SK-N-SH (cell line): ENCODE measurements around the gene GORASP1. TPM values are rescaled to one million over a fixed set of nuclear protein-coding genes. Genes with fewer than 3 reads are reported as not detected.

Source experiments
- CTCF ChIA-PET: fragments of 300-600, 350-600 bp; formaldehyde crosslinking; extraction: SDS; loops from one replicate; lab custom pipeline; 2021; lab: Yijun Ruan, JAX
- POLR2A ChIA-PET: fragments of 350-600 bp; sonication (Branson Sonifier 250); formaldehyde crosslinking; extraction: SDS; loops from one replicate; lab custom pipeline; 2020; ENCODE audit warnings: antibody characterized with exemption, inconsistent platforms; lab: Yijun Ruan, JAX
- DNase-seq: peaks from one replicate; pipeline ENCODE4 v3.0.0; 2012
- H2AFZ ChIP-seq: fragments of 200-600 bp; sonication (generic); 2 replicates; pipeline ENCODE4 v1.8.1; 2016; ENCODE audit warnings: antibody characterized with exemption, mild to moderate bottlenecking, low read depth
- H3F3A ChIP-seq: fragments of 200-600 bp; sonication (generic); replicated peaks from 2 replicates; pipeline ENCODE3; 2016; ENCODE audit warnings: antibody characterized with exemption, mild to moderate bottlenecking; ENCODE audit not compliant: insufficient read depth
- H3K27ac ChIP-seq, 2 experiments: fragments of 200-500 bp in 1 of 2; fragments of 200-600 bp in 1 of 2; sonication (Bioruptor generic) in 1 of 2; sonication (generic), shearing (Covaris generic) in 1 of 2; 2 replicates each; pipeline versions ENCODE4 v1.5.1 to v1.6.1; 2014 to 2016; ENCODE audit warnings: low read depth in 2 of 2, inconsistent platforms in 1 of 2, low read length in 1 of 2, mild to moderate bottlenecking in 1 of 2, mixed read lengths in 1 of 2
- H3K27me3 ChIP-seq: fragments of 200-600 bp; sonication (generic), shearing (Covaris generic); 2 replicates; pipeline ENCODE4 v1.6.1; 2016; ENCODE audit warnings: mixed run types; ENCODE audit not compliant: insufficient read depth
- H3K36me3 ChIP-seq, 2 experiments: fragments of 200-500 bp in 1 of 2; fragments of 200-600 bp in 1 of 2; sonication (Bioruptor generic) in 1 of 2; sonication (generic) in 1 of 2; replicated peaks in 1 of 2; 2 replicates each; pipeline versions ENCODE3 to v1.5.1; 2014 to 2016; ENCODE audit warnings: low read length in 1 of 2, mild to moderate bottlenecking in 1 of 2; ENCODE audit not compliant: insufficient read depth in 2 of 2, control insufficient read depth in 1 of 2
- H3K4me1 ChIP-seq, 2 experiments: fragments of 200-500 bp in 1 of 2; fragments of 200-600 bp in 1 of 2; sonication (Bioruptor generic) in 1 of 2; sonication (generic), shearing (Covaris generic) in 1 of 2; 2 replicates each; pipeline versions ENCODE4 v1.5.1 to v1.6.1; 2014 to 2016; ENCODE audit warnings: low read depth in 1 of 2, low read length in 1 of 2, mixed run types in 1 of 2; ENCODE audit not compliant: insufficient read depth in 2 of 2, control insufficient read depth in 1 of 2
- H3K4me2 ChIP-seq: fragments of 200-600 bp; sonication (generic), shearing (Covaris generic); 2 replicates; pipeline ENCODE4 v1.6.1; 2017; ENCODE audit warnings: mixed run types
- H3K4me3 ChIP-seq, 2 experiments: fragments of 200-500 bp in 1 of 2; fragments of 200-600 bp in 1 of 2; sonication (Bioruptor generic) in 1 of 2; sonication (generic), shearing (Covaris generic) in 1 of 2; 2 replicates each; pipeline versions ENCODE4 v1.5.1 to v1.8.1; 2014 to 2016; ENCODE audit warnings: low read depth in 2 of 2, inconsistent platforms in 1 of 2, low read length in 1 of 2, mild to moderate bottlenecking in 1 of 2, mixed read lengths in 1 of 2, moderate library complexity in 1 of 2
- H3K79me2 ChIP-seq: fragments of 200-600 bp; sonication (generic); 2 replicates; pipeline ENCODE4 v1.8.1; 2017; ENCODE audit warnings: mild to moderate bottlenecking; ENCODE audit not compliant: insufficient read depth
- H3K9ac ChIP-seq: fragments of 200-600 bp; sonication (generic); 2 replicates; pipeline ENCODE4 v1.6.1; 2017; ENCODE audit warnings: mixed run types
- H3K9me2 ChIP-seq: fragments of 200-600 bp; sonication (generic); 2 replicates; pipeline ENCODE4 v1.6.1; 2017; ENCODE audit warnings: mixed run types
- H3K9me3 ChIP-seq: fragments of 200-600 bp; sonication (generic); 2 replicates; pipeline ENCODE4 v1.6.1; 2017; ENCODE audit warnings: mixed run types, mild to moderate bottlenecking, moderate library complexity
- H4K20me1 ChIP-seq: fragments of 200-600 bp; sonication (generic); 2 replicates; pipeline ENCODE4 v1.6.1; 2017; ENCODE audit warnings: mild to moderate bottlenecking, mixed run types; ENCODE audit not compliant: insufficient read depth
- ELF1 ChIP-seq: IDR thresholded peaks from 2 replicates; pipeline ENCODE4 v1.4.0; 2012
- EZH2phosphoT487 ChIP-seq: fragments of 200-600 bp; sonication (generic); IDR thresholded peaks from 2 replicates; pipeline ENCODE4 v1.6.1; 2017; ENCODE audit warnings: low read depth, mixed run types, mild to moderate bottlenecking, antibody characterized with exemption, moderate library complexity, borderline replicate concordance
- FOSL2 ChIP-seq: IDR thresholded peaks from 2 replicates; pipeline ENCODE4 v1.4.0; 2012; ENCODE audit warnings: low read depth, mild to moderate bottlenecking, moderate library complexity, borderline replicate concordance
- FOXJ3 ChIP-seq: sonication (generic); formaldehyde crosslinking; IDR thresholded peaks from 2 replicates; pipeline ENCODE4 v1.5.1; 2020; ENCODE audit warnings: mild to moderate bottlenecking, missing genetic modification reagents
- FOXM1 ChIP-seq: IDR thresholded peaks from 2 replicates; pipeline ENCODE4 v1.4.0; 2012; ENCODE audit warnings: low read depth, mild to moderate bottlenecking
- GABPA ChIP-seq: IDR thresholded peaks from 2 replicates; pipeline ENCODE4 v1.4.0; 2012; ENCODE audit warnings: low read depth, mild to moderate bottlenecking
- GATA2 ChIP-seq: sonication (generic); formaldehyde crosslinking; IDR thresholded peaks from 2 replicates; pipeline ENCODE4 v1.5.0; 2020; ENCODE audit warnings: mild to moderate bottlenecking, missing genetic modification reagents
- IRF3 ChIP-seq: fragments of 150-350 bp; IDR thresholded peaks from 2 replicates; pipeline ENCODE4 v1.6.1; 2016; ENCODE audit warnings: mild to moderate bottlenecking, low read depth, low read length
- JUND ChIP-seq: IDR thresholded peaks from 2 replicates; pipeline ENCODE4 v1.4.0; 2012
- MXI1 ChIP-seq: IDR thresholded peaks from 2 replicates; pipeline ENCODE4 v1.6.1; 2012; ENCODE audit warnings: mild to moderate bottlenecking, low read depth, low read length, improper control_type of control experiment
- NFIC ChIP-seq: IDR thresholded peaks from 2 replicates; pipeline ENCODE4 v1.4.0; 2012; ENCODE audit warnings: borderline replicate concordance
- NRF1 ChIP-seq: IDR thresholded peaks from 2 replicates; pipeline ENCODE4 v1.6.1; 2012; ENCODE audit warnings: low read depth, mild to moderate bottlenecking, low read length
- RCOR1 ChIP-seq: fragments of 150-350 bp; IDR thresholded peaks from 2 replicates; pipeline ENCODE4 v1.6.1; 2017; ENCODE audit warnings: antibody characterized with exemption, low read length
- RFX5 ChIP-seq: IDR thresholded peaks from 2 replicates; pipeline ENCODE4 v1.6.1; 2012; ENCODE audit warnings: mild to moderate bottlenecking, improper control_type of control experiment, low read length
- RXRA ChIP-seq: IDR thresholded peaks from 2 replicates; pipeline ENCODE4 v1.4.0; 2012; ENCODE audit warnings: low read depth, mild to moderate bottlenecking, borderline replicate concordance
- SIN3A ChIP-seq: IDR thresholded peaks from 2 replicates; pipeline ENCODE4 v1.6.1; 2012; ENCODE audit warnings: low read depth, mild to moderate bottlenecking, low read length, moderate library complexity, borderline replicate concordance
- TAF1 ChIP-seq: IDR thresholded peaks from 2 replicates; pipeline ENCODE4 v1.6.1; 2012; ENCODE audit warnings: low read depth, mild to moderate bottlenecking, low read length, moderate library complexity, borderline replicate concordance
- TCF12 ChIP-seq: IDR thresholded peaks from 2 replicates; pipeline ENCODE4 v1.4.0; 2012
- TEAD4 ChIP-seq: IDR thresholded peaks from 2 replicates; pipeline ENCODE4 v1.4.0; 2012; ENCODE audit warnings: mild to moderate bottlenecking, borderline replicate concordance; ENCODE audit not compliant: insufficient read depth
- USF2 ChIP-seq: fragments of 150-350 bp; IDR thresholded peaks from 2 replicates; pipeline ENCODE4 v1.6.1; 2017; ENCODE audit warnings: antibody characterized with exemption, low read length, low read depth, borderline replicate concordance
- WGBS: methylation state at CpG from one replicate; pipeline ENCODE4 v1.1.6; 2017; ENCODE audit warnings: low lambda C conversion rate; 5-methylcytosine and 5-hydroxymethylcytosine counted together
- polyA plus RNA-seq, 3 experiments: library from polyadenylated mRNA; depleted of rRNA; stranded (reverse); fragments of >200 nt; gene quantifications; 2 replicates each; pipeline ENCODE4 v1.2.3, GENCODE V29; 2012
- TF ChIP-seq, protein P1 (sequence below): IDR thresholded peaks from 2 replicates; pipeline ENCODE4 v1.4.0; 2012; ENCODE audit warnings: low read depth, borderline replicate concordance

The GORASP1 gene
- polyA plus RNA-seq, 1 of the 3 experiments (the other 2 are of a cell fraction), result 44.3 TPM

DNA sequence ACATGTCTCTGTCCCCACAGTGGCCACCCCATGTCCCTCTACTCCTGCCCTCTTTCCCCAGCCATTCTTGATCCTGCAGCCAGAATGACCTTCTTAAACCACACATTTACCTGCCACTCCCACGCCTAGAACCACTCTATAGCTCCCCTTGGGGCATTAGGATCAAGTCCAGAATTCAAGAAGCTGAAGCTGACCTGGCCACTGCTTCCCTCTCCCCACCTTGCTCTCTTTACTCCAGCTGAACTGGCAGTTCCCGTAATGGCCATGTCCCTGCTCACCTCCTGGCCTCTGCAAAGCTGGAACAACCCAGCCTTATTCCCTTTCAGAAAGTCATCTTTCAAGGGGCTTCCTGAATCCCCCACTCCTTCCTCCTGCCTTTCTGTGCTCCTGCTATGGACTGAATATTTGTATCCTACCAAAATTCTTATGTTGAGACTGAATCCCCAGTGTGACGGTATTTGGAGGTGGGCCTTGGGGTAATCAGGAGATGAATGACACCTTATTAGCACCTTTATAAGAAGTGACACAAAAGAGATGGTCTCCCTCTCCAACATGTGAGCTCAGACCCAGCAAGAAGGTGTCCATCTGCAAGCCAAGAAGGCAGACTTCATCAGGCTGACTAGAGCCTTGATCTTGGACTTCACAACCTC, 42.2 kb upstream of the GORASP1 start:
- H3K36me3 ChIP-seq, result peaks cover 12 to 16% of the 10 kb centered on the region in 2 experiments
- peaks cover 80% of the 10 kb centered on the region for H3K79me2 ChIP-seq
- ChIA-PET CTCF (interaction anchor here (1.2 to 2.5 kb wide), 5 partner anchors 8 to 143 kb away, joined by 3 to 8 read pairs (median 6); no protein-coding TSS in a partner anchor), POLR2A (interaction anchor here (1.6 kb wide), 1 partner anchor 28 kb away, joined by 3 read pairs; no protein-coding TSS in a partner anchor)
- no peak for DNase-seq
- no peaks in the 10 kb centered on the region for H3K9me3 ChIP-seq
- peaks cover 43 to 74% of the 10 kb centered on the region in 2 experiments for H3K4me1 ChIP-seq
- H4K20me1 ChIP-seq, result peaks cover 36% of the 10 kb centered on the region
- peak overlapping the region; percentile 90 to 100 for H3K27ac ChIP-seq
- no peak overlapping the region for H2AFZ ChIP-seq
- peaks cover 58% of the 10 kb centered on the region for H3F3A ChIP-seq
- peak overlapping the region; percentile 97 for H3K4me2 ChIP-seq
- WGBS, result 84% methylated on average over 3 of the region's 3 CpGs
- TF ChIP-seq FOXM1, result no peak
- no peak for TF ChIP-seq TEAD4
- no peak for TF ChIP-seq SIN3A
- TF ChIP-seq RFX5, result no peak
- no peak for TF ChIP-seq NFIC
- TF ChIP-seq, protein P1, sequence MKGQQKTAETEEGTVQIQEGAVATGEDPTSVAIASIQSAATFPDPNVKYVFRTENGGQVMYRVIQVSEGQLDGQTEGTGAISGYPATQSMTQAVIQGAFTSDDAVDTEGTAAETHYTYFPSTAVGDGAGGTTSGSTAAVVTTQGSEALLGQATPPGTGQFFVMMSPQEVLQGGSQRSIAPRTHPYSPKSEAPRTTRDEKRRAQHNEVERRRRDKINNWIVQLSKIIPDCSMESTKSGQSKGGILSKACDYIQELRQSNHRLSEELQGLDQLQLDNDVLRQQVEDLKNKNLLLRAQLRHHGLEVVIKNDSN, result no peak
- TF ChIP-seq GABPA, result no peak
- no peak for TF ChIP-seq NRF1
- no peak for TF ChIP-seq ELF1
- no peak for TF ChIP-seq USF2
- TF ChIP-seq, all 33 proteins: peak for 0
- H3K9me2 ChIP-seq, result no peaks in the 10 kb centered on the region
- H3K9ac ChIP-seq, result peak overlapping the region; percentile 96; the same call in 1 of the 2 replicates
- no peaks in the 10 kb centered on the region for H3K27me3 ChIP-seq
- peak overlapping the region in 1 of 2 experiments; percentile 82; a peak in 1 of 4 replicates for H3K4me3 ChIP-seq

GRCh38 chr3:39149059-39149455, 41.6 kb upstream of the GORASP1 start:
- ChIA-PET CTCF (interaction anchor here (1.2 to 2.5 kb wide), 3 partner anchors 13 to 143 kb away, joined by 3 to 6 read pairs (median 4); no protein-coding TSS in a partner anchor), POLR2A (interaction anchor here (1.6 kb wide), 1 partner anchor 29 kb away, joined by 3 read pairs; no protein-coding TSS in a partner anchor)
- DNase-seq, result no peak
- H3K4me2 ChIP-seq, result peak overlapping the region; percentile 97; the same call in 1 of the 2 replicates
- 71% methylated on average over 4 of the region's 4 CpGs for WGBS
- peak overlapping the region; percentile 90 to 100 for H3K27ac ChIP-seq
- peaks cover 54% of the 10 kb centered on the region for H3F3A ChIP-seq
- peaks cover 86% of the 10 kb centered on the region for H3K79me2 ChIP-seq
- no peak overlapping the region for H3K4me3 ChIP-seq
- no peak overlapping the region for H2AFZ ChIP-seq
- peak overlapping the region; percentile 49; the same call in 1 of the 2 replicates for H3K9ac ChIP-seq
- H3K27me3 ChIP-seq, result no peaks in the 10 kb centered on the region
- H3K4me1 ChIP-seq, result peaks cover 43 to 80% of the 10 kb centered on the region in 2 experiments
- H4K20me1 ChIP-seq, result peaks cover 38% of the 10 kb centered on the region
- TF ChIP-seq TCF12 (no peak), SIN3A (no peak), JUND (no peak), RXRA (no peak), TAF1 (no peak), TEAD4 (no peak), EZH2phosphoT487 (no peak), GABPA (no peak), IRF3 (no peak), NRF1 (no peak), RCOR1 (no peak), MXI1 (no peak), FOSL2 (no peak), GATA2 (no peak), FOXJ3 (CRISPR knock-in tag) (no peak), USF2 (no peak)
- H3K9me3 ChIP-seq, result no peaks in the 10 kb centered on the region
- no peaks in the 10 kb centered on the region for H3K9me2 ChIP-seq
- peaks cover 17 to 22% of the 10 kb centered on the region in 2 experiments for H3K36me3 ChIP-seq
